C4-2B (cell line): ENCODE data around the gene FBXL17.

Source experiments
- CTCF ChIP-seq: fragments of 450-650 bp; conservative IDR thresholded peaks from 2 replicates; pipeline ENCODE4 v1.5.1; 2017; ENCODE audit warnings: mild to moderate bottlenecking
- ZFX ChIP-seq: fragments of 450-650 bp; IDR thresholded peaks from 2 replicates; pipeline ENCODE4 v1.6.1; 2017

- TF ChIP-seq CTCF = peak; percentile 26
- no peak for TF ChIP-seq ZFX
Observed at GRCh38 chr5:107855171-107855570, 526.7 kb downstream of the FBXL17 start.
